IPS DF 4.7 (cell line): Measurements from ENCODE around the gene NBAS.
A peak's percentile ranks its signal among the peaks of the same experiment; 100 is the strongest.

Experiments
- DNase-seq: peaks from one replicate; pipeline ENCODE4 v3.0.0-alpha.2; 2013; ENCODE audit warnings: low spot score; ENCODE audit errors: extremely low read depth

NBAS gene

DNA sequence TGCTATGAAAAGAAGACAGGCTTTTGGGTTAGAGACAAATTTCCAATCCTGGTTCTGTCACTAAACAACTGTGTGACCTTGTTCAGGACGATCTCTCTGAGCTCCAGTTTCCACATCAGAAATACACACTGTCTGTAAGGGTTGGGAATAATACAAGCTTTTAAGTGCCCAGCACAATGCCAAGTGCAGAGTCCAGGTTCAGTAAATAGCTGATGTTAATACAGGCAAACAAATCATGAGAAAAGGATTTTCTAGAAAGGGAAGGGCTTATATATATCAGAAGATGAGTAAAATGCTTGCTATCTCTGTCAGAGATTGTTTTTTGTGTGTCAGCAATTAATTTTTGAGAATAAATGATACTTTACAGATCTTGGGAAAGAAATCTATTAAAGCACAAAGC lies 388.3 kb downstream of the NBAS start:
- DNase-seq: no peak

GRCh38 chr2:15170070-15170775 lies 390.9 kb downstream of the NBAS start:
- DNase-seq: peak; percentile 60

DNA sequence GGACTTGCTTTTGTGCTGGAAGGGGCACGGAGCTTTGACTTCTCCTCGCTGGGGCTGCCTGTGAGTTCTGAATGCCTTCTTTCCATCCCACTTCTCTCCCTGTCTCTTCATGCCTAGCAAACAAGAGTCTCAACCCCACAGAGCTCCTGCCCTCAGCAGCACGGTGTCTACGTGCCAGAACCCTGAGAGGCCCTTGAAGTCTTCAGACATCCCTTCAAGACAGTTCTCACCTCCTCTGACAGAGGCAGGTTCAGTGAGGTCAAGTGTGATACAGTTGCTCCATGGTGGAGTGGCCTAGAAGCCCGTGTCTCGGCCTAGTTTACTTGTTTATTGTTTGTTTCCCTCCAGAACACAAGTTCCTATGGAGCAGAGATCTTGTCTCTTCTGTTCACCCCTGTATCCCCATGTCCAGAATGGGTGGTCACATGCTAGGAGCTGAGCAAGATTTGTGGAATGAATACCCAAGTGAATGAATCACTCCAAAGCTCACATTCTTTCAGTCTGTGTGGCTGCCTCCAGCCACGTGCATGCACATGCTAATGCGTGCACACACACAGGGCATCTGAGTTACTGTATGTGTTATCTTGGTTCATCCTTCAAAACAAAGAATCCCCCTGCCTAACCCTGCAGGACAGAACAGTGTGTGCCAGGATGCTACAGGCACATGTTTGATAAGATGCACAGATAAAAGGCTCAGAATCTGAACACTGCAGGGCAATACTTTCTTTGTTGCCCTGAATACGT lies 391.6 kb downstream of the NBAS start:
- no peak for DNase-seq

DNA sequence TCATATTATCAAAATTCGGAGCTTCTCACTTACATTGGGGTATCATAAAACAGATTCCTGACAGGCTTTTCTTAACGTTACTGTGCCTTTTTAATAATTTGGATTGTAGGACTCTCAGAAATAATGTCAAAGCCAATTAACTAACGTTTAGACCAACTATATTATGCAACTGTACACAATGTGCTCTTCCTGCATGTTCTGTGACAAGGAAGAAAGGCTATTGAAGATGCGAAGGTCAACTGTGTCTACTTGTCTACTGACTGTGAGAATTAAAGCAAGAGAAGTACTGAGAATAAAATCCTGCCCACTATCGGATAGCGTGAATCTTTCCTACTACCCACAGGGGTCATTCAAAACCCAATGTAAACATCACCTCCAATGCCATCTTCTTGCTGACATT lies 393.0 kb downstream of the NBAS start:
- no peak for DNase-seq

DNA sequence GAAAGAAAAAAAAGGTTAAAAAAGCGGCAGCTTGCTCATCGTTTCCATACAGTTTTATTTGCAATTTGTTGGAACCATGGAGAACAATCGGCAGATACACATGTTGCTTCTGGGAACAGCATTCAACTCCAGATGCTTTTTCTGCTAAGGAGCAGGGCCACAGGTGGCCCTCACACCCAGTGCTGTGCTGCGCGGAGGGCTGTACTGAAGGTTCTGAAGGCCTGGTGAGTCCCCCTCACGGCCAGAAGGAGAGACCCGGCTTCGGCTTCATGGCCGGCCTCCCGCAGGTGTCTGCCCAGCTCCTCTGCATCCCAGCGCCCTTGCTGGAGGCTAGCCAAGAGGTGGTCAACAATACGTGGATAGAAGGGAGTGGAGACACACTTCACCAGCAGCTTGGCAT lies 394.3 kb downstream of the NBAS start:
- DNase-seq: no peak

- no peak for DNase-seq
Observed at GRCh38 chr2:15163326-15163725, 397.8 kb downstream of the NBAS start.

DNA sequence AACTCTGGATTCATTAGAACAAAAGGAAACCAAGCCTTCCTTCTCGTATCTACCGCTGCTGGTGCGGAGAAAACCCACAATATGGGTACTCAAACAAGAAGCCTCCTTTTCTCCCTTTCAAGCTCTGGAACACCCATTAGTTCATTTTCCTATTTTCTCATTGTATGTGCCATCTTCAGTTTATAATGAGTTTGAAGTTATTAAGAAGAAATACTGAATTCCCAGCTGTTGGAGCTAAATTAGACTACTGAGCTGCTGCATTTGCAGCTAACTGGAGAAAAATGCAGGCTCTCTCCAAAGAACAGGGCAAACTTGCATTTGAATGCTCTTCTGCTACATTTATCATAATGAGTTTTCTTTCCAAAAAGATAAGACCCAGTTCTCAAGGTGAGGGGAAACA lies 398.5 kb downstream of the NBAS start:
- DNase-seq: no peak

DNA sequence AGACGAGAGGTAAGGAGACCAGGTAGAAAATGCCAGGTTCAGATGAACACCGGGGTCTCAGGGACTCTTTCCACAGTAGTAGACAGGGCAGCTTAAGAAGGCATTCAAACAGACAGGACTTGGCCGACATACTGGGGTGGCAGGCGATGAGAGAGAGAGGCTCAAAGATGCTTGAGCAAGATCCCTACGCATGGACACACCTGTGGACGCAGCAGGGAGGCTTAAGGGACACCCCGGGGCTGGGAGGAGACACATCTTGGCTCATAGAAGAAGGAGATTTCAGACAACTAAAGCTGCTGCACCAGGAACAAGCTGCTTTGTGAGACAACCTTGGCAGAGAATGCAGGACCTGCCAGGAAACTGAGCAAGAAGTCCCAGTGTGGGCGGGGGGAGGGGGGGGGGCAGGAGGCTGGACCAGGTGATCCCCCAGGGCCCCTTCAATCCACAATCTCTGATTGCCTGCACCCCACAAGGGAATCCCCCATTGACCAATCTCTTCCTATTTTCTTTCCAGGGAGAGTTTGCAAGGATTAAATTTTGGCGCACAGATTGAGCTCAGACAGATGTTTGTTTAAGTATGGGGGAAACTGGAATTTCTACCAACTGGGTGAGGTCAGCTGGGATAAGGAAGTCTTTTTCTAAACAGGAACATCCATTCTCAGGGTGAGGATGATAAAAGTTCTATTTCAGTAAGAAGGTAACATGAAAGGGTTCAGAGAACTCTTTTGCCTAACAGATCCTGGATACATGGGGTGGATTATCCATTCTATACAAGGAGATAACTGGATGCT lies 400.7 kb downstream of the NBAS start:
- DNase-seq: no peak

DNA sequence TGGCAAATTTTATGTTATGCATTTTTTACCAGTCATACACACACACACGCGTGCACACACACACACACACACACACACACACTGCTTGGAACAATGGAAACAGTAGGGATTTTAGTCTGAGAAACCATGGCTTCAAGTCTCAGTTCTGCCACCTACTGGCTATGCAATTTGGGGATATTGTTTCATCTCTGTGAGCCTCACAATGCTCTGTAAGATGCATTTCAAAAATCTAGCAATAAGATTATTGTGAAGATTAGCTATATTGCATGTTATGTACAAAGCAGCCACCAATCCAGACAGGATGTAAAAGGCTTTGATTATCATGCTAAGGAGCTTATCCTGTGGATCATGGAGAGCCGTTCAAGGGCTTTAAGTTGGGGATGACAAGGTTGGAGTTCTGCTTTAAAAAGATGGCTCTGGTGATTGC lies 401.4 kb downstream of the NBAS start:
- no peak for DNase-seq

DNA sequence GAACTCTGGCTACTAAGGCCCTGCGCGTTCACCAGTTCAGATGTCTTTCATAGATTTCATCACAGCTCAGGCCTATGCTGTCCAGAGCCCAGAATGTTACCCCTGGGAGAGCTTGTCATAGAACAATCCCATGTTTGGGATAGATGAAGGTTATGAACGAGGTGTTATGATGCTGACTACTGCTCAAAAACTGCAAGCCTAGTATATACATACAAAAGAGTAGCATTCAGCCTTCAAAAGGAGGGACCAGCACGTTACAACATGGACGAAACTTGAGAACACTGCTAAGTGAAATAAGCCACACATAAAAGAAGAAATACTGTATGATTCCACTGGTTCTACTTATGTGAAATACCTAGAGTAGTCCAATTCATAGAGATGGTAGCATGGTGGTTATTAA lies 401.9 kb downstream of the NBAS start:
- no peak for DNase-seq

- DNase-seq: no peak
Observed at GRCh38 chr2:15158532-15158931, 402.6 kb downstream of the NBAS start.

DNA sequence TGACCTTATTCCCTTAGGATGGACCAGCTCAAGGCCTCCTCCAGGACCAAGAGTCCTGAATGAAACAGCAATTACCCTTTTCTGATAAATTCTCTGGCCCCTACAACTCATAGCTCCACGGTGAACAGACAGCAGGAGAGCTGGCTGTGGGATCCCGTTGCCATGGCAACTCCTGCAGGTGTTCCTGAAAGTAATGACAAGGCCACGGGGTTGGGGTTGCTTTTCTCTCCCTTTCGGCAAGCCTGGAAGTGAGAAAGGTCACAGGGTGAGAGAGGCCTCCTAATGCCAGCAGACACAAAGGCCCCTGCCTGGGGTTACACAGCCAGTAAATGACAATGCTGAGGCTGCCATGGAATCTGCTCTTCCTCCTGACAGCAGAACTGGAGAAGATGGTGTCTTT lies 403.0 kb downstream of the NBAS start:
- DNase-seq: no peak

- no peak for DNase-seq
Observed at GRCh38 chr2:15155959-15156574, 405.1 kb downstream of the NBAS start.

DNA sequence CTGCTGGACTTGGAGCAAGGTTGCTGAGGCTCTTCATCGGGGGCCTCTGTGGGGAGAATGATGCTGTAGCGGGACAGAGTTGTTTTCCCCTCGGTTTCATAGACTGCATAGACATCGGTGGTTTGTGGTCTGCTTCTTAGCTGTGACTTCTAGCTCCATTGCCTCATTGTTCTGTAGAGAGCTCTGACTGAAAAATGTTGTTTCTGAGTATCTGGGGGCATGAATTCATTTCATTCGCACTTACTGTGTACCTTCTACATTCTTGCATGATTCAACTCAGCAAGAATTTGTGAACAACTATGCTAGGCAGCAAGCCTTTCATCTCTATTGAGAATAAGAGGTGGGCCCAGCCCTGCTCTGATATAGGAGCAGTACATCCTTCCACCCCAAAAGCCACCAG lies 406.8 kb downstream of the NBAS start:
- no peak for DNase-seq

DNA sequence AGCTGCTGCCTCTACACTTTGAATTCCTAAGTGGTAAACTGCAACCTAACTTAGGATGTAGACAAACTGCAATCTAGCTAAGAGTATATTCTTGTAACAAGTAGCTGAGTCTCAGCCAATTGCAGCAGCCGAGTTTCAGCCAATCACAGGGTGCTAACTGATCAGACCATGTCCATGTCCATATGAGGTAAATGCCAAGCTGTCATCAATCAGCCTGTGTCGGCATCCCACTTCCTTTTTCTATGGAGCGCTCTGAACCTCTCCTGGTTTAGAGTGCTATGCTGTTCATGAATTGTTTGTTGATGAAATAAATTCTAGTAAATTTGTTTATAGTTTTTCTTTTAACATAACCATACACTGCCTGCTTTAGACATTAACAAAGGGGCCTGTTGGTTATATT lies 408.8 kb downstream of the NBAS start:
- no peak for DNase-seq

DNA sequence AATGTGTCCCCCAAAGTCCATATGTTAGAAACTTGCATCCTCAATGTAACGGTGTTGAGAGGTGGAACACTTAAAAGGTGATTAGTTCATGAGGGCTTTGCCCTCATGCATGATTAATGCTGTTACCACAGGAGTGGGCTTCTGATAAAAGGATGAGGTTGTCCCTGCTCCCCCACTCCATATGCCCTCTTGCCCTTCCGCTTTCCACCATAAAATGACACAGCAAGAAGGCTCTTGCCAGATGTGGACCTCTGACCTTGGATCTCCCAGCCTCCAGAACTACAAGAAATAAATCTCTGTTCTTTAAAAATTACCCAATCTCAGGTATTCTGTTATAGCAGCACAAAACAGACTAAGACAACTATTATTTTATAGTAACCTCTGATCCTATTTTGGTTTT lies 412.1 kb downstream of the NBAS start:
- no peak for DNase-seq

DNA sequence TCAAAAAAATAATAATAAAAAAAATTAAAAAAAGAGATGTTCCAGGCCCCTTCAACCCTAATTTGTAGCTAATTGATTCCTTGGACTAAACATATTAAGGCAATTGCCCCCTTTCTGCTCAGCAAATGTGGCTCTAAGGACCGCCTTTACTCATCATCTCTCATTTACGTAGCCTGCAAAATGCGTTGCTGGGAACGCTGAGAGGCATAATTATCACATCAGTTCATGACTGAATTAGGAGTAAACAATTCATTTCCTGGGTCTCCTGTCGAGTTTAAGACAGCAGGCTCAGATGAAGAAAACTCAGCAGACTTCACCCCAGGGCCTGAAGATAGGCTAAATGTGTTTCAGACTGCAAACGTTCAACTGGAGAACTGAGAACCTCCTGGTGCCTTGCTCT lies 413.5 kb downstream of the NBAS start:
- no peak for DNase-seq

DNA sequence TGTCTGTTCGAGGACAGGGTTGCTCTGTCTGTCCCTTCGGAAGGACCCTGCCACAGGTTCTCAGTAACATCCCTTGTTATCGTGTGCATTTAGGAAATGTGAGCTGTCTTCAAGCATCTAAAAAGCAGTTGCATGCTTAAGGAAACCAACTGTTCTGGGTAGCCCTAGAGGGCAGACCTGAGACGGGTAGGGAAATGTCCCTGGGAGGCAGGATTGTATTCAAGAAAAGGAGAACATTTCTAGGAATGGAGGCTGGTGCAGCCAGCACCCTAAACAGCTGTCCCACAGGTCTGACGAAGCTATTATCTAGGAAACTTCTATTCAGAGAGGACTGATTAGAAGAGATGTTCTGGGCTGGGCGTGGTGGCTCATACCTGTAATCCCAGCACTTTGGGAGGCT lies 414.2 kb downstream of the NBAS start:
- DNase-seq: no peak

GRCh38 chr2:15145919-15146318 lies 415.2 kb downstream of the NBAS start:
- no peak for DNase-seq

DNA sequence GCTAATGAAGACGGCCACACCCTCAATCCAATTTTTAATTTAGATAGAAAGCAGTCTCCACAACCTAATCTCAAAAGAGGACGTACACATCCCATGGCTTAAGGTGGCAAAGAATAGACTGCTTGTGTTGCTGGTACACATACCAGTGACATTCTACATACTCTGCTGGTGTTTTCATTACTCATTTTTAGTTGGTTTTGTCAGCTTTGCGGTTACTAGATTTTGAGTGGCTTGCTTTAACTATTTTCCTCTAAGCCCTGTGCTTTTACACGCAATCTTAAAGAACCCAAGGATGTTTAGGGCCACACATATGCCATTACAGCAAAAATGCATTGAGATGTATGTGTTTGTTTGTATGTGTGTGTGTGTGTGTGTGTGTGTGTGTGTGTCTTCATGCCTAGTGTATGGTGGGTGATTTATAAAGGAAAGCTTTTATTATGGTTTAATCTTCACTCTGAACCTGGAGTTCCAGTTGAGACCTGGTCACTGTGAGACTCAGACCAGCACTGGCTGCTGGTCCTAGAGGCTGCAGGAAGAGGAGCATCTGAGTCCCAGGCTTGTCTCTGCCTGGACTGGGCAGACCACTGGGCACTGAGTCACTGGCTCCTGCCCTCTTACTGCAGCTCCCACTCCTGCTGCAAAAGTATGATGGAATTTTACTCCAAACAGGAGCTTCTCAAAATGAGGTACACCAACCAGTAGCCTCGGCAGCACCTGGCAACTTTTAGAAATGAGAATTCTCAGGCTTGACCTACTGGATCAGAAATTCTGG lies 415.9 kb downstream of the NBAS start:
- no peak for DNase-seq

DNA sequence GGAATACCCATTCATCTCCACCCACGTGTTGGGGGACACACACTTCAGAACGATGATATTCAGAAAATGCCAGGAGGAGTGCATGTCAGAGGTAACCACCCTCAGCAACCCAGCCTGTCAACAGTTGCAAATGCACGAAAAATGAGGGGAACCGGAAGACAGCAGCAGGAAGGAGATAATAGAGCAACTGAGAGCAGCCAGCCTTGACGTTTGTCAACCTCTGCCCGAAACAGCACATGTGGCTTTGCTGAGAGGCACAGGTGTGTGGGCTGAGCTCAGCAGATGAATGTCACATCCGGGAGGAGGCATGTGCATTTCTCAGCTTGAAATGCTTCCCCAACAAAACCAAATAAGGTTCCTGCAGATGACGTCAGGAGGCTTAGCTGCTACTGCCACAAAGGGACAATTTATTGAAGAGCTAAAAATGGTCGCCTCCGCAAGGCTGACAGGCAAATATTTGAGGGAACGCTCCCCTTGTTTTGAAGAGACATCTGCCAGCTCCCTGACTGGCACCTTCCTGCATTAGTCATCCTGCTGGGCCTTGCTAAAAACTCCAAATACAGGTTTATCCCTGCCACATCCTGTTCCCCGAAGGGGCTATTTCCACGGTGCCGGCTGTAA lies 419.0 kb downstream of the NBAS start:
- DNase-seq: no peak
